HG03095 (cell line): Measurements from ENCODE around the gene XBP1.
"Not testable (repeated sequence)": the region's sequence is repeated elsewhere in the genome, so short reads cannot be mapped to it uniquely, and the experiment has no call there.

ENCODE experiments used
- ATAC-seq: cut with Tn5 transposase; IDR thresholded peaks from one replicate; pipeline ENCODE4 v1.9.1; 2021; ENCODE audit warnings: moderate library complexity; ENCODE audit not compliant: unreplicated experiment

XBP1 gene

GRCh38 chr22:28793976-28794584, 6.3 kb downstream of the XBP1 start:
- no peak for ATAC-seq

GRCh38 chr22:28792491-28793383, 7.6 kb downstream of the XBP1 start:
- peak; percentile 28 for ATAC-seq

GRCh38 chr22:28791841-28792490, 8.4 kb downstream of the XBP1 start:
- peak; percentile 66 for ATAC-seq

- no peak for ATAC-seq
Measured at GRCh38 chr22:28791124-28791523, 9.2 kb downstream of the XBP1 start.

- ATAC-seq: no peak
Measured at GRCh38 chr22:28788601-28789000, 11.8 kb downstream of the XBP1 start.

GRCh38 chr22:28783786-28784671, 16.3 kb downstream of the XBP1 start:
- no peak for ATAC-seq

GRCh38 chr22:28780296-28780695, 20.1 kb downstream of the XBP1 start:
- no peak for ATAC-seq

- no peak for ATAC-seq
Measured at GRCh38 chr22:28779833-28780232, 20.5 kb downstream of the XBP1 start.

- ATAC-seq: no peak
Measured at GRCh38 chr22:28774378-28774777, 26.0 kb downstream of the XBP1 start.

- ATAC-seq: peak; percentile 11
Measured at GRCh38 chr22:28773461-28773867, 26.9 kb downstream of the XBP1 start.

- peak; percentile 91 for ATAC-seq
Measured at GRCh38 chr22:28772633-28773460, 27.5 kb downstream of the XBP1 start, which contains the start of gene CCDC117. Gene CCDC117, plus strand, starts transcription at chr22:28772695. Its CDS starts 155 bp downstream, at chr22:28772850.

GRCh38 chr22:28771195-28771791, 29.1 kb downstream of the XBP1 start:
- ATAC-seq: no peak

- no peak for ATAC-seq
Measured at GRCh38 chr22:28769394-28770085, 30.8 kb downstream of the XBP1 start.

- ATAC-seq: no peak
Measured at GRCh38 chr22:28768701-28769393, 31.5 kb downstream of the XBP1 start.

GRCh38 chr22:28766628-28767027, 33.7 kb downstream of the XBP1 start:
- no peak for ATAC-seq

GRCh38 chr22:28762000-28762399, 38.4 kb downstream of the XBP1 start:
- not testable (repeated sequence) for ATAC-seq

GRCh38 chr22:28761449-28761755, 39.0 kb downstream of the XBP1 start:
- no peak for ATAC-seq

GRCh38 chr22:28759861-28760560, 40.4 kb downstream of the XBP1 start:
- no peak for ATAC-seq
